Fibroblast of the conjunctiva (primary cell): Measurements from ENCODE around the gene VTI1A.
"Not testable (repeated sequence)": the region's sequence is repeated elsewhere in the genome, so short reads cannot be mapped to it uniquely, and the experiment has no call there.

Source experiments
- DNase-seq: peaks from one replicate; pipeline ENCODE4 v3.0.0-alpha.2; 2010; ENCODE audit warnings: low read depth

Gene VTI1A

GRCh38 chr10:112835944-112836451, 389.0 kb downstream of the VTI1A start:
- DNase-seq: no peak

GRCh38 chr10:112838784-112839481, 391.9 kb downstream of the VTI1A start:
- no peak for DNase-seq

DNA sequence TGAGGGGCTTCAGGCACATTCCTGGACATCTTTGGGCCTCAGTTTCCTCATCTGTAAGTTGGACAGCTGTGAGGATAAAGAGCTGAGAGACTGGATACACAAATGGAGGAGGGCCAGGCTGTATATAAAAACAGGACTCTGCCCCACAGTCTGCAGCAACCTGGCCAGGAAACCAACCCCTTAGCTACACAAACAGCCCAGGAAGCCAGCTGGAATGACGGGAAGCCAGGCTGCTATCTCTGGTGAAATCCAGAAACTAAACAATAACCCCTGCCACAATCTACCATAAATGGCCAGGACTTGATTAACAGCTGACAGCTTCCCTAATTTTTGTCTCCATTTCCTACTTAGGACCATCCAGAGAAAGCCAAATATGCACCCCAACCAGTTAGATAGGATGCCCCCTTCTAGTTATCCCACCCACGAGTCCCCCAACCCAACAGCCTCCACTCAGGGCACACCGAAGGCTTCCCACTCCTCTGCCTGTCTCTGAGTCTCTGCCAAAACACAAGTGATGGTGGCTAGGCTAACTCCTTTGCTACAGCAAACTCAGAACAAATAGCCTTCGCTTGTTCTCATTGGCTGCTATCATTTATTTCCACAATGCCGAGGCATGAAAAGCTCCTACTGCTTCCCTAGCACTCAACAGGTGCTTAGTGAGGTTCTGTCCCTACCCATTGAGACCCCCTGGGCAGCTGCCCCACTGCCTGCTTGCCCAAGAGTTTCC, 393.1 kb downstream of the VTI1A start:
- no peak for DNase-seq

DNA sequence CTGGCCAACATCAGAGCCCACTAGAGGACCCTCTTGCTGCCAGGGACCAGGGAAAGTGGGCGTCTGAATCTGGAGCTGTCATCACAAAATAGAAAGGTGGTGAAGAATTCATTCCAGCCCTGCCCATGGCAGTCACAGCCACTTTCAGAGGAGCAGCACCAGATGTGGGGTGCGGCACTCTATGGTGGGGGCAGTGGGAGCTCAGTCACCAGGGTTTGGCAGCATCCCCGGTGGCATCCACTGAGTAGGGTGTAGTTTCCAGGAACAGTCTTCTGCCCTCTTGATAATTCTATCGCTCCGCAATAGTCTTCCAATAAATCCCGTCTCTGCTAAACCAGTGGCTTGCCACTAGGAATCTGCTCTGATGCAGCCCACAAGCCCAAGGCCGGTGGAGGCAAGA, 394.5 kb downstream of the VTI1A start:
- no peak for DNase-seq

DNA sequence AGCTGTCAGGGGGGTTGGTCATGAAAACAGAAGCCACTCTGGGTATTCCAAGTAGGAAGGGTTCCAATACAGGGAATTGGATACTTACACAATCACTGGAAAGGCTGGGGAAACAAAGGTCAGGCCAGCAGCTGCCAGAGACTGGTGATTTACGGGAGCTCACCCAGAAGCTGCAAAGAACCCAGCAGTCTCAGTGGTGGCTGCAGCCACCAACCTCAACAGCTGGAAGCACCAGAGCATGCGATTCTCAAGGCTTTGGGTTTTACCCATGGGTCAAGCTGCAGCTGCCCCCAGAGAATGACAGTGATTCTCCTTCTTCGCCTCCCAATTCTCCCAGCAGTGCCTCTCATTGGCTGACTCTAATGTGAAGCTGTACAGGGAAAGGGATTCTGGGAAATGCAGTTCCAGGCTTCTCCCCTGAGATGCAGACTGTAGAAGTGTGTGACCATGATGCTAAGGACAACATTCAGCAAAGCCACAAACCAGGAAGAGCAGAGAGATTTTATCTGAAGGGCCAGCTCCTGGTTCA, 395.9 kb downstream of the VTI1A start:
- DNase-seq: no peak

GRCh38 chr10:112843623-112844022, 396.6 kb downstream of the VTI1A start:
- no peak for DNase-seq

- DNase-seq: no peak
Measured at GRCh38 chr10:112844681-112845544, 397.9 kb downstream of the VTI1A start.

GRCh38 chr10:112847778-112848177, 400.8 kb downstream of the VTI1A start:
- DNase-seq: no peak

GRCh38 chr10:112848228-112848627, 401.2 kb downstream of the VTI1A start:
- DNase-seq: no peak

DNA sequence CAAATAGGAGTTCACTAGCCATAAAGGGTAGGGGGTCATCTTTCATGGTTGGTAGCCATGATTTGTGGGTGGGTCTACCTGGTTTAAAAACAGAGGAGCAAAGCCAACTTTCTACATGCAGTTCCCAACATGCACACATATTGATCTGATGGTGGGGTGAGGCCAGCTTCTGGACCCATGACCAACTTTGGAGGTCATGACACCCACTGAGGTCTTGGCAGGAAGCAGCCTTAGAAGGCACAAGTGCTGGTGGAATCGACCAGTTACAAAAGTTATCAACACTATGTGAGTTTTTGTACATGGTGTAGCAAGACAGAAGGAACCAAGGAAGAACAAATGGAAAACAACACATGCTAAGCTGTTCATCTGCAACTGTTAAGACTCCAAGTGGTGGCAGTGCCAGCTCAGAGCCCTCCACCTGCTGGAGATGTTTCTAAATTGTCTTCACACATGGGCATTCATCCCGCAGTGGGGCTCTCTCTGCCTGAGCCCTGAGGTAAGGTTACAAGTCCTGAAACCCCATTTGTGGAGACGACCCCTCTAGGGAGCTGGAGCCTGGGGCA, 401.9 kb downstream of the VTI1A start:
- no peak for DNase-seq

- no peak for DNase-seq
Measured at GRCh38 chr10:112849546-112849945, 402.5 kb downstream of the VTI1A start.

- no peak for DNase-seq
Measured at GRCh38 chr10:112851181-112851580, 404.2 kb downstream of the VTI1A start.

DNA sequence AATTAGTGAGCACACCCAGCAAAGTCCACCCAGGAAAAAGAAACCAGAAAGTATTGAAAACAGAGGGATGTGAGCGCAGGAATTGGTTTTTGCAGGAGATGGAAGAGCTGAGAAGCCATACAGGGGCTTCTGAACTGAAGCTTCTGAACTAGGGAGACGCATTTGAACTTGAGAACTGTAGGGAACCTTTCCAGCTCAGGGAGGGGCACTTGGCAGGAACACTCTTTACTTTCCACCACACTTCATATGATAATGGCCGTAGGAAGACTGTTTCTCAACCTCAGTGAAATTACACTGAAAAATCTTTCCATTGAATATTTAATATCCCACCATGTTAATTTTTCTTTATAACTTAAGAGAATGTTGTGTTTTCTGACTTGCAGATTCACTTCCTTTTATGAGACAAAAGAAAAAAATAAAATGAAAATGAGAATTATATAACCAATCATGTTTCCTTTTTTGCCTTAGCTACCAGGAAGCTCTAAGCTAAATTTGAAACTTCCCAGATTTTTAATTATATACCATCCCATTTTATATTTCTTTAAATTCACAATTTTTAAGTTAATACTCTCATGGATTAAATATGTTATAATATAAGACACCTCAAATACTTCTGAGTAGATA, 404.7 kb downstream of the VTI1A start:
- no peak for DNase-seq

GRCh38 chr10:112852306-112852705, 405.3 kb downstream of the VTI1A start:
- no peak for DNase-seq

GRCh38 chr10:112855134-112855533, 408.1 kb downstream of the VTI1A start:
- DNase-seq: no peak

GRCh38 chr10:112857493-112857892, 410.5 kb downstream of the VTI1A start:
- DNase-seq: no peak

GRCh38 chr10:112858986-112859651, 412.1 kb downstream of the VTI1A start:
- no peak for DNase-seq

DNA sequence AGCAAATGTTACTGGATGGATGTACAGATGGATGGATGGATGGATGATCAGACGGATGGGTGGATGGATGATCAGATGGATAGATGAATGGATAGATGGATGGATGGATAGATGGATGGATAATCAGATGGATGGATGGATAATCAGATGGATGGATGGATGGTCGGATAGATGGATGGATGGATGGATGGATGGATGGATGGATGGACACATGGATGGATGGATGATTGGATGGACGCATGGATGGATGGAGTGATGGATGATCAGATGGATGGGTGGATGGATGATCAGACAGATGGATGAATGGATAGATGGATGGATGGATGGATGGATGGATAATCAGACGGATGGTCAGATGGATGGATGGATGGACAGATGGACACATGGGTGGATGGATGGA, 412.8 kb downstream of the VTI1A start:
- DNase-seq: no peak

DNA sequence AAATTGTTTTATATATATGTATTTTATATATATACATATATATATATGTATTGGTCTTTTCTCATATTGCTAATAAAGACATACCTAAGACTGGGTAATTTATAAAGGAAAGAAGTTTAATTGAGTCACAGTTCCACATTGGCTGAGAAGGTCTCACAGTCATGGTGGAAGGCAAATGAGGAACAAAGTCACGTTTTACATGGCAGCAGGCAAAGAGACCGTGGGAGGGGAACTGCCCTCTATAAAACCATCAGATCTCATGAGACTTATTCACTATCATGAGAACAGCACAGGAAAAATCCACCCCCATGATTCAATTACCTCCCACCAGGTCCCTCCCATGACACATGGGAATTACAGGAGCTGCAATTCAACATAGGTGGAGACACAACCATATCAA, 416.4 kb downstream of the VTI1A start:
- DNase-seq: not testable (repeated sequence)
